ENCODE data around the gene ARMC12. TPM values are rescaled to one million over a fixed set of nuclear protein-coding genes. Genes with fewer than 3 reads are reported as not detected.
A peak's percentile ranks its signal among the peaks of the same experiment; 100 is the strongest.

Gene ARMC12
- total and polyA plus RNA-seq, 2 of the 13 experiments (the other 11 are each of a cell fraction or from before 2014, with no cell fraction given), result 1.3 TPM; not detected in 1

GRCh38 chr6:35776364-35777215 lies 39.8 kb downstream of the ARMC12 start, which contains the start of gene CLPSL2 (continued):
- no peak for TF ChIP-seq ZNF430 (CRISPR knock-in tag; IDR thresholded peaks at IDR 0.05)
- no peak for TF ChIP-seq MED1 (CRISPR knock-in tag; IDR thresholded peaks at IDR 0.05)
- no peak for TF ChIP-seq ZNF280D (CRISPR knock-in tag; IDR thresholded peaks at IDR 0.05)
- TF ChIP-seq NCOA1 (CRISPR knock-in tag; IDR thresholded peaks at IDR 0.05), result no peak
- no peak for TF ChIP-seq BORCS8-MEF2B (CRISPR knock-in tag; IDR thresholded peaks at IDR 0.05)
- TF ChIP-seq ZGPAT (CRISPR knock-in tag; IDR thresholded peaks at IDR 0.05), result 0 out of 2 replicates have a peak, but pooled peaks have one; percentile 30
- TF ChIP-seq IRX3 (CRISPR knock-in tag; IDR thresholded peaks at IDR 0.05; ENCODE audit: borderline replicate concordance, low read depth), result no peak
- no peak for TF ChIP-seq ZNF749 (CRISPR knock-in tag; IDR thresholded peaks at IDR 0.05; ENCODE audit: borderline replicate concordance)
- TF ChIP-seq ZNF709 (CRISPR knock-in tag; IDR thresholded peaks at IDR 0.05), result 0 out of 2 replicates have a peak, but pooled peaks have one; percentile 54
- no peak for TF ChIP-seq ZNF253 (CRISPR knock-in tag; IDR thresholded peaks at IDR 0.05; ENCODE audit: borderline replicate concordance)
- TF ChIP-seq POLR2AphosphoS5 (IDR thresholded peaks at IDR 0.05; ENCODE audit: low read depth, low read length), result no peak
- no peak for TF ChIP-seq HMGXB3 (CRISPR knock-in tag; IDR thresholded peaks at IDR 0.05; ENCODE audit: borderline replicate concordance)
- TF ChIP-seq ZNF549 (CRISPR knock-in tag; IDR thresholded peaks at IDR 0.05), result no peak
- TF ChIP-seq ZBTB2 (CRISPR knock-in tag; IDR thresholded peaks at IDR 0.05; ENCODE audit: low read depth), result no peak
- TF ChIP-seq ZNF850 (CRISPR knock-in tag; conservative IDR thresholded peaks at IDR 0.05), result no peak

All from HepG2 (cell line).